ENCODE results near the gene PKP2.

DNA sequence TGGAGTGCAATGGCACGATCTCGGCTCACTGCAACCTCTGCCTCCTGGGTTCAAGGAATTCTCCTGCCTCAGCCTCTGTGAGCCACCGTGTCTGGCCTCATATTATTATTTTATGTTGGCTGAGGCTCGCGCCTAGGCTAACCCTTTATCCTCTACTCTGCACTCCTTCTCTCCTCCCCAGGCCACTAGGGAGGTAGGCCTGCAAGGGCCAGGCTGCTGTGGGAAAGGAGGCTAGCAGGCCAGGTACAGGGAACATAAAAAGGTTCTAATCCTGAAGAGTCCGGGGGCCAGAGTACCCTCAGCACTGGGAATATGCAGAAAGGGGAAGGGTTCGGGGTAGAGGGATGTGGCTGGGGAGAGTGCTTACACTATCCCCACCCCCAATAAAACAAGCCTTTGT lies 14.9 kb downstream of the PKP2 start:
- TF ChIP-seq, protein P1, sequence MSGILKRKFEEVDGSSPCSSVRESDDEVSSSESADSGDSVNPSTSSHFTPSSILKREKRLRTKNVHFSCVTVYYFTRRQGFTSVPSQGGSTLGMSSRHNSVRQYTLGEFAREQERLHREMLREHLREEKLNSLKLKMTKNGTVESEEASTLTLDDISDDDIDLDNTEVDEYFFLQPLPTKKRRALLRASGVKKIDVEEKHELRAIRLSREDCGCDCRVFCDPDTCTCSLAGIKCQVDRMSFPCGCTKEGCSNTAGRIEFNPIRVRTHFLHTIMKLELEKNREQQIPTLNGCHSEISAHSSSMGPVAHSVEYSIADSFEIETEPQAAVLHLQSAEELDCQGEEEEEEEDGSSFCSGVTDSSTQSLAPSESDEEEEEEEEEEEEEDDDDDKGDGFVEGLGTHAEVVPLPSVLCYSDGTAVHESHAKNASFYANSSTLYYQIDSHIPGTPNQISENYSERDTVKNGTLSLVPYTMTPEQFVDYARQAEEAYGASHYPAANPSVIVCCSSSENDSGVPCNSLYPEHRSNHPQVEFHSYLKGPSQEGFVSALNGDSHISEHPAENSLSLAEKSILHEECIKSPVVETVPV (CRISPR knock-in tag; IDR thresholded peaks at IDR 0.05), result no peak
- no peak for TF ChIP-seq ZFP3 (CRISPR knock-in tag; IDR thresholded peaks at IDR 0.05)
